CD14-positive monocyte (primary cell): ENCODE measurements around the gene ELOVL3. TPM values are rescaled to one million over a fixed set of nuclear protein-coding genes. Genes with fewer than 3 reads are reported as not detected.
A peak's percentile ranks its signal among the peaks of the same experiment; 100 is the strongest.

Source experiments
- DNase-seq, 3 donors: peaks; one replicate each; pipeline ENCODE4 v3.0.0-alpha.2; 2011 to 2022
- H2AFZ ChIP-seq: 2 replicates; pipeline ENCODE4 v1.6.0; 2012; ENCODE audit warnings: mild to moderate bottlenecking, low read depth, low read length, inconsistent platforms; ENCODE audit not compliant: insufficient read depth, poor library complexity, severe bottlenecking
- H3K27ac ChIP-seq, 2 donors: 1 replicate in 1 of 2; 2 replicates in 1 of 2; pipeline ENCODE4 v1.5.1; 2012 to 2013; ENCODE audit warnings: low read length in 2 of 2, control low read depth in 1 of 2, inconsistent platforms in 1 of 2, low read depth in 1 of 2, mild to moderate bottlenecking in 1 of 2
- H3K27me3 ChIP-seq, 2 donors: one replicate each; pipeline versions ENCODE4 v1.6.0 to v1.6.1; 2011 to 2013; ENCODE audit warnings: low read length in 2 of 2; ENCODE audit not compliant: control insufficient read depth in 2 of 2, insufficient read depth in 2 of 2
- H3K36me3 ChIP-seq, 2 donors: replicated peaks in 1 of 2; 1 replicate in 1 of 2; 2 replicates in 1 of 2; pipeline versions ENCODE4 v1.5.1 to v1.6.1; 2012 to 2013; ENCODE audit warnings: low read length in 2 of 2, control low read depth in 1 of 2, inconsistent platforms in 1 of 2, mild to moderate bottlenecking in 1 of 2; ENCODE audit not compliant: insufficient read depth in 2 of 2, control insufficient read depth in 1 of 2
- H3K4me1 ChIP-seq, 2 donors: 1 replicate in 1 of 2; 2 replicates in 1 of 2; pipeline versions ENCODE4 v1.5.1 to v1.6.1; 2012 to 2013; ENCODE audit warnings: low read length in 2 of 2, control low read depth in 1 of 2, inconsistent platforms in 1 of 2, mild to moderate bottlenecking in 1 of 2, moderate library complexity in 1 of 2; ENCODE audit not compliant: insufficient read depth in 2 of 2, control insufficient read depth in 1 of 2
- H3K4me2 ChIP-seq: replicated peaks from 2 replicates; pipeline ENCODE3; 2012; ENCODE audit warnings: low read length, moderate library complexity, mild to moderate bottlenecking; ENCODE audit not compliant: poor library complexity, severe bottlenecking; ENCODE audit errors: extremely low read depth
- H3K4me3 ChIP-seq, 3 experiments: fragments of 200-600 bp in 1 of 3; sonication (generic) in 1 of 3; replicated peaks in 1 of 3; 1 replicate in 2 of 3; 2 replicates in 1 of 3; pipeline ENCODE4 v1.5.1; 2011 to 2013; ENCODE audit warnings: low read length in 3 of 3, mild to moderate bottlenecking in 3 of 3, control low read depth in 2 of 3, low read depth in 2 of 3, inconsistent platforms in 1 of 3, moderate library complexity in 1 of 3
- H3K79me2 ChIP-seq: 2 replicates; pipeline ENCODE4 v1.6.0; 2012; ENCODE audit warnings: mild to moderate bottlenecking, control low read depth, inconsistent platforms, low read length, moderate library complexity; ENCODE audit not compliant: insufficient read depth
- H3K9ac ChIP-seq: 2 replicates; pipeline ENCODE4 v1.6.0; 2017; ENCODE audit warnings: low read length, mild to moderate bottlenecking; ENCODE audit not compliant: insufficient read depth, poor library complexity, severe bottlenecking
- H3K9me3 ChIP-seq, 2 donors: replicated peaks in 1 of 2; 1 replicate in 1 of 2; 2 replicates in 1 of 2; pipeline versions ENCODE4 v1.5.1 to v1.6.1; 2012 to 2013; ENCODE audit warnings: low read length in 2 of 2, control low read depth in 1 of 2; ENCODE audit not compliant: control insufficient read depth in 1 of 2, insufficient read depth in 1 of 2
- H4K20me1 ChIP-seq: 2 replicates; pipeline ENCODE4 v1.6.0; 2012; ENCODE audit warnings: mild to moderate bottlenecking, low read length, control low read depth, moderate library complexity; ENCODE audit not compliant: insufficient read depth
- H3K27ac Mint-ChIP-seq, 7 donors: one replicate each; pipeline ENCODE4 v1.8.0; 2020; ENCODE audit warnings: mild to moderate bottlenecking in 7 of 7, mixed read lengths in 7 of 7, moderate library complexity in 6 of 7, inconsistent platforms in 2 of 7
- H3K27me3 Mint-ChIP-seq, 3 donors: one replicate each; pipeline ENCODE4 v1.8.0; 2021 to 2022; ENCODE audit warnings: low read depth in 3 of 3, mild to moderate bottlenecking in 3 of 3, mixed read lengths in 3 of 3, moderate library complexity in 3 of 3, inconsistent platforms in 1 of 3
- H3K36me3 Mint-ChIP-seq, 2 donors: one replicate each; pipeline ENCODE4 v1.8.0; 2020; ENCODE audit warnings: mixed read lengths in 2 of 2, inconsistent platforms in 1 of 2, mild to moderate bottlenecking in 1 of 2
- H3K4me1 Mint-ChIP-seq: one replicate; pipeline ENCODE4 v1.8.0; 2020; ENCODE audit warnings: mild to moderate bottlenecking, mixed read lengths
- H3K4me3 Mint-ChIP-seq, 2 donors: one replicate each; pipeline ENCODE4 v1.8.0; 2020; ENCODE audit warnings: mild to moderate bottlenecking in 2 of 2, mixed read lengths in 2 of 2, moderate library complexity in 1 of 2
- H3K9me3 Mint-ChIP-seq, 7 donors: one replicate each; pipeline ENCODE4 v1.8.0; 2020 to 2022; ENCODE audit warnings: mixed read lengths in 7 of 7, mild to moderate bottlenecking in 6 of 7, moderate library complexity in 6 of 7, inconsistent platforms in 2 of 7
- WGBS: methylation state at CpG from one replicate; pipeline ENCODE4 v1.1.5; 2013; ENCODE audit warnings: missing lambda C conversion rate; ENCODE audit not compliant: insufficient coverage; 5-methylcytosine and 5-hydroxymethylcytosine counted together
- intact Hi-C, 2 donors: fragments of 100-400 bp; cut with micrococcal nuclease; formaldehyde crosslinking; loops; one replicate each; pipeline versions ENCODE4 v1.15.0 to v1.15.1; 2023
- polyA plus RNA-seq, 3 donors: library from polyadenylated mRNA; depleted of rRNA in 1 of 3; unstranded in 2 of 3; stranded (reverse) in 1 of 3; fragments of 300-500 nt in 2 of 3; fragments of >200 nt in 1 of 3; fragmentation: Illumina TruSeq in 2 of 3; gene quantifications; 1 replicate in 2 of 3; 2 replicates in 1 of 3; pipeline ENCODE4 v1.2.3, GENCODE V29; 2012 to 2021
- TF ChIP-seq, protein P1 (sequence below): fragments of 200-600 bp; IDR thresholded peaks from one replicate; pipeline ENCODE4 v1.8.0; 2022; ENCODE audit warnings: antibody characterized with exemption, mild to moderate bottlenecking

Gene ELOVL3
- polyA plus RNA-seq, 3 donors = 1.5 to 3.2 (median 2.2) TPM

DNA sequence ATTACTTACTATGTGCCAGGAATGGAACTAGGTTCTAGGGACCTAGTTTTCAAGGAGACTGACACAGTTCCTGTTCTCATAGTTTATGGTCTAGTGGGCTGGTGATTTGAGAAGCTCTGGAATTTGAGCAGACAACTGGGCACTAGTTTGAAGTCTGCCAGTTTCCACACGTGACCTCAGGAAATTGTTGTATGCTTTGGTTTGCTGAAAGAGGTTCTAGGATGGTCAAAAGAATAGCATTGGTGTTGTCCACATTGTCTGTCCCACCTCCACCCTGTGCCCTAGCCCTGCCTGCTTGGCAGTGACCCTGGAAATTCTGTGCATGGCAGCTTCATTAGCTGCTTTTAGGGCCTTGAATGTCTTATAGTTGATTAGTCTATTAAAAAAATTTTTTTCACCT, 48.0 kb downstream of the ELOVL3 start:
- H3K36me3 ChIP-seq = peaks cover 9 to 43% of the 10 kb centered on the region in 2 donors
- H3K4me3 ChIP-seq = no peak overlapping the region
- no peaks in the 10 kb centered on the region for H3K27me3 ChIP-seq
- intact Hi-C loops = no loop called here
- Mint-ChIP-seq H3K27me3 (no peaks in the 10 kb centered on the region), H3K9me3 (no peaks in the 10 kb centered on the region), H3K36me3 (peaks cover 21 to 34% of the 10 kb centered on the region in 2 donors), H3K4me1 (peaks cover 4% of the 10 kb centered on the region), H3K27ac (peak overlapping the region in 1 of 7 donors; percentile 30), H3K4me3 (no peak overlapping the region)
- peaks cover 85% of the 10 kb centered on the region for H4K20me1 ChIP-seq
- TF ChIP-seq, protein P1, sequence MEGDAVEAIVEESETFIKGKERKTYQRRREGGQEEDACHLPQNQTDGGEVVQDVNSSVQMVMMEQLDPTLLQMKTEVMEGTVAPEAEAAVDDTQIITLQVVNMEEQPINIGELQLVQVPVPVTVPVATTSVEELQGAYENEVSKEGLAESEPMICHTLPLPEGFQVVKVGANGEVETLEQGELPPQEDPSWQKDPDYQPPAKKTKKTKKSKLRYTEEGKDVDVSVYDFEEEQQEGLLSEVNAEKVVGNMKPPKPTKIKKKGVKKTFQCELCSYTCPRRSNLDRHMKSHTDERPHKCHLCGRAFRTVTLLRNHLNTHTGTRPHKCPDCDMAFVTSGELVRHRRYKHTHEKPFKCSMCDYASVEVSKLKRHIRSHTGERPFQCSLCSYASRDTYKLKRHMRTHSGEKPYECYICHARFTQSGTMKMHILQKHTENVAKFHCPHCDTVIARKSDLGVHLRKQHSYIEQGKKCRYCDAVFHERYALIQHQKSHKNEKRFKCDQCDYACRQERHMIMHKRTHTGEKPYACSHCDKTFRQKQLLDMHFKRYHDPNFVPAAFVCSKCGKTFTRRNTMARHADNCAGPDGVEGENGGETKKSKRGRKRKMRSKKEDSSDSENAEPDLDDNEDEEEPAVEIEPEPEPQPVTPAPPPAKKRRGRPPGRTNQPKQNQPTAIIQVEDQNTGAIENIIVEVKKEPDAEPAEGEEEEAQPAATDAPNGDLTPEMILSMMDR = no peak
- no peaks in the 10 kb centered on the region for H3K4me1 ChIP-seq
- H3K4me2 ChIP-seq = no peak overlapping the region
- H2AFZ ChIP-seq = no peak overlapping the region
- no peak for DNase-seq
- WGBS = no CpG with 5 or more reads among the region's 1 CpG
- peaks cover 76% of the 10 kb centered on the region for H3K79me2 ChIP-seq
- peak overlapping the region in 1 of 2 donors; percentile 36 for H3K27ac ChIP-seq
- no peak overlapping the region for H3K9ac ChIP-seq
- H3K9me3 ChIP-seq = no peaks in the 10 kb centered on the region

DNA sequence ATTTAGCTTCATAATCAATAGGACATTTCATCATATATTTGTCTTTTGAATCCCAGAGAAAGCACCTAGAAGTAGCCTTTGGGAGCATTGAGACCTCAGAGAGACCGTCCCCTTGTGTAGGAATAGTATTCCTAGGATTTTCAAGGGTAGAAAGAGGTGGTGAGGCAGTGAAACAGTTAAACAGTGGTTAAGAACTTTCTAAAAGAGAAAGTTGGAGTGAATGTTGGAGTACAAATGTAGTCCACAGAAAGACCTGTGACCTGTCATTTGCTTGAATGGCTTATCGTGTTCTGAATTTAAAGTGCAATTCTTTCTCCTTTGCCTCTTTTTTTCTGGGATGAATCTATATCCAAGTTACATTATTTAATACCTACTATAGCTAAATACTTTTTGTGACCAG, 49.2 kb downstream of the ELOVL3 start:
- Mint-ChIP-seq H3K36me3 (peaks cover 25 to 34% of the 10 kb centered on the region in 2 donors), H3K4me1 (peaks cover 11% of the 10 kb centered on the region), H3K27ac (no peak overlapping the region), H3K9me3 (no peaks in the 10 kb centered on the region), H3K4me3 (no peak overlapping the region), H3K27me3 (no peaks in the 10 kb centered on the region)
- H3K27ac ChIP-seq = no peak overlapping the region
- no peaks in the 10 kb centered on the region for H3K4me1 ChIP-seq
- H3K4me3 ChIP-seq = no peak overlapping the region
- peaks cover 9 to 38% of the 10 kb centered on the region in 2 donors for H3K36me3 ChIP-seq
- peaks cover 83% of the 10 kb centered on the region for H3K79me2 ChIP-seq
- H3K9me3 ChIP-seq = no peaks in the 10 kb centered on the region
- H4K20me1 ChIP-seq = peaks cover 90% of the 10 kb centered on the region
- no peak for DNase-seq
- H3K9ac ChIP-seq = no peak overlapping the region
- WGBS = 95% methylated on average over 2 of the region's 2 CpGs
- H3K4me2 ChIP-seq = no peak overlapping the region
- intact Hi-C loops = no loop called here
- H2AFZ ChIP-seq = no peak overlapping the region
- no peaks in the 10 kb centered on the region for H3K27me3 ChIP-seq
- TF ChIP-seq, protein P1 = no peak
